HS-5 (cell line): Measurements from ENCODE around the gene LSM4.

Source experiments
- DNase-seq: peaks from one replicate; pipeline ENCODE4 v3.0.0-alpha.2; 2012; ENCODE audit warnings: low read depth

LSM4 gene

GRCh38 chr19:18278521-18279265 lies 44.2 kb downstream of the LSM4 start:
- DNase-seq = no peak

GRCh38 chr19:18274781-18275356 lies 48.0 kb downstream of the LSM4 start:
- peak; percentile 58 for DNase-seq

- DNase-seq = no peak
Measured at GRCh38 chr19:18274219-18274780, 48.6 kb downstream of the LSM4 start, which contains the start of gene IQCN. IQCN (minus strand) TSS chr19:18274452; CDS start chr19:18269478, 4,974 bp downstream.

DNA sequence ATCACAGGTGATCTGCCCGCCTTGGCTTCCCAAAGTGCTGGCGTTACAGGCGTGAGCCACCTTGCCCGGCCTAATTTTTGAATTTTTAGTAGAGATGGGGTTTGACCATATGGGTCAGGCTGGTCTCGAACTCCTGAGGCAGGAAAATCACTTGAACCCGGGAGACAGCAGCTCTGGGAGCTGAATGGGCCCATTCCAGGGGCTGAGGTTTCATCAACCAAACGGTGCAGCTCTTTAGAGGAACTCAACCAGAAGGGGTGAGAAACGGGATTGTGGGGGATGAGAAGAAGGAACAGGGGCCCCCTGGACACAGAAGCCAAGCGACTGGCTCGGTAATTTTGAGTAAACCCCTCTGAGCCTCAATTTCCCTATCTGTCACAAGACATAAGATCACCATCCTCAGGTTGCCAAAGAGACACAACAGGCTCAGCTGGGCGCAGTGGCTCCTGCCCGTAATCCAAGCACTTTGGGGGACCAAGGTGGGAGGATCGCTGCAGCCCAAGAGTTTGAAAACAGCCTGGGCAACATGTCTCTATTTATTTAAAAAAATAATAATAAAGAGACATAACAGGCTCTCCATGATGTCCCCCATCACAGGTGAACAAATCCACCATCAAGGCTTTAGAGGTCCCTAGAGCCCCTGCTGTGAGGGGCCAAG lies 49.2 kb downstream of the LSM4 start:
- DNase-seq = no peak

DNA sequence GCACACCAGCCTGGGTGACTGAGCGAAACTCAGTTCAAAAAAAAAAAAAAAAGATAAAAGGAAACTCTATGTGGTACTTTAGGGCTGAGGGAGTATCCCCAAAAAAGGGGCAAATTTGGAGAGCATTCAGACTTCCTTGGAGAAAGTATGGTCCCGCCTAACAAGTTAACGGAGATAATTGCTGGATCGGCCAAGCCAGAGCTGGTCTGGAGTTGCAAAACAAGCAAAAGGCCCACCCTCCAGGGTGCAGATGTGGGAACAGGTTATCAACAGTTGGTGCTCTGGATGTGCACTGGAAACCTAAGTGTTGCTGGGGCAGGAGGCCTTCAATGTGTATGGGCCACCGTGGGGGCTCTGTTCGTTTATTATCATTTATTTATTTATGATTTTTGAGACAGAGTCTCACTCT lies 51.4 kb downstream of the LSM4 start:
- no peak for DNase-seq

GRCh38 chr19:18270326-18270725 lies 52.5 kb downstream of the LSM4 start:
- DNase-seq = no peak

DNA sequence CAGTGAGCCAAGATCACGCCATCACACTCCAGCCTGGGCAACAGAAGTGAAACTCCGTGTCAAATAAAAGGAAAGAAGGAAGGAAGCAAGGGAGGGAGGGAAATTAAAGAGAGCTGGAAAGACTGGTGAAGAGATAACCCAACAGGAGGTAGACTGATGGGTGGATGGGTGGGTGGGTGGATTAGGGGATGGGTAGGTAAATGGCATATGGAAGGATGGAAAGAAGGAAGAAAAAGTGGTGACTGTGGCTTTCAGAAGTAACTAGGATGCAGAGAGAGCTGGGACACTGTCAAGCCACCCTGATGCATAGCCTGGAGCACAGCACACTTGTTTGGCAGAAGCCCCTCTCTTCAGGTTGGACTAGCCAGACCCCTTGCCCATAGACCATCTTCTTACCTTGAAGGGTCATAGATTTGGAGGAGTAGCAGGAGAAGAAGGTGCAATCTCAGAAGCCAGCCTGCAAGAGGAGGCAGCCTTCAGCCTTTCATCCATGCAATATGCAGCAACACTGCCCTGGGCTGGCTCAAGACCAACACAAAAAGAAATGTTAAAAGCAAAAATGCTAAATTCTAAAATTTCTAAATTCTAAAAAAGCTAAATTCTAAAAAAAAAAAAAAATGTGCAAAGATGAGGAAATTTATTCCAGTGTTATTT lies 53.7 kb downstream of the LSM4 start:
- DNase-seq = no peak

DNA sequence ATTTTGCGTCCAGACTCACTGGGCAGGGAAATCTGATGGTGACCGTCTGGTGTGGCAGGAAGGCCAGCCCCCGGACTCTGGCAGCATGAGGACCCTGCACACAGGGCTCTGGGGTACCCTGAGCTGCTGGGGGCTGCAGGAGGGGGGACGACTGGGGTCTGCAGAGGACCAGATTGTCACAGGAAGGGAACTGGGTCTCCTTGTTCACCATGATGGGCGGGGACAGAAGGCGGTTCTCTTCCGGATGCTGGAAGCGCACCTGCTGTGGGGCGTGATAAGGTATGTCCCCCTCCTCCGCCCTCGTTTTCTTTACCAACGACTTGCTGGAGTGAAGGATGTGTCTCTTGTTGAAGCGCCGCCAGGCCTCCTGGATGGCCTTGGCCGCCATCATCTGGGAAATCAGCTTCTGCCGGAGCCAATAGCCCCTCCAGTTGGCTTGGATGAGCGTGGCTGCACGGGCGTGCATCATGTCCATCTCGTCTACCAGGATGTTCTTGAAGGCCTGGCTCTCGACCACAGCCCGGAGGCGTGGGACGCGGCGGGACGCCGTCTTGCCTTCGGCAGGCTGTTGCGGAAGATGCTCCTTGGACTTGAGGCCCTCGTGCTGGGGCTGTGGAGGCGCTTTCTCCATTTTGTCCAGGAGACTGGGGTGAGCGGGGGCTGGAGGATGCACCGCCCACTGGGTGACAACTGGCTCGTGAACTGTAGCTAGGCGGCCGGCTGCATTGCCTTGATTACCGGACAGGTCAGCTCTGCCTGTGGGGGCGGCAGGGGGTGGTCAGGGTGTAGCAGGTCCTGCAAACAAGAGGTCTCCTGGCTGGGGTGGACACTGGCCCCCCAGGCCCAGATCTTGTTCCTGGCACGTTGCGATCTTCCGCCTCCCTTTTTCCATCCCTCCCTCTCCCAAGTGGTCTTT lies 55.8 kb downstream of the LSM4 start:
- DNase-seq = no peak

DNA sequence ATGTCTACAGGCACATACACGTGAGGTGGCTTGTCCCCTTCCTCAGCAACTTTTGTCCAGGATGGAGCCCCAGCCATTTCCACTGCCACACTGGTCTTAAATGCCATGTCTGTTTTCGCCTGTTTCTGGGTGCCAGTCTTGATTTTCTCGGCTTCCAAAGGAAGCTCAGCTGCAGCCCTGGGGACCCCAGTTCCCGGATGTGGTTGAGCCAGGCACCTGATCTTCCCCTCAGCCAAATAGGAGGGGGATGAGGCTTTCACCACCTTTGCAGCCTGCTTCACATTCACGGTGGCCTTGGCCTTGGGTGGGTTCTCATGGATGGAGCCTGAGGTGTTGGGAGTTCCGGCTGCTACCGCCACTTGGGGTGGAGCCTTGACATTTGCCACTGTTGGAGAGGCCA lies 57.3 kb downstream of the LSM4 start:
- no peak for DNase-seq

DNA sequence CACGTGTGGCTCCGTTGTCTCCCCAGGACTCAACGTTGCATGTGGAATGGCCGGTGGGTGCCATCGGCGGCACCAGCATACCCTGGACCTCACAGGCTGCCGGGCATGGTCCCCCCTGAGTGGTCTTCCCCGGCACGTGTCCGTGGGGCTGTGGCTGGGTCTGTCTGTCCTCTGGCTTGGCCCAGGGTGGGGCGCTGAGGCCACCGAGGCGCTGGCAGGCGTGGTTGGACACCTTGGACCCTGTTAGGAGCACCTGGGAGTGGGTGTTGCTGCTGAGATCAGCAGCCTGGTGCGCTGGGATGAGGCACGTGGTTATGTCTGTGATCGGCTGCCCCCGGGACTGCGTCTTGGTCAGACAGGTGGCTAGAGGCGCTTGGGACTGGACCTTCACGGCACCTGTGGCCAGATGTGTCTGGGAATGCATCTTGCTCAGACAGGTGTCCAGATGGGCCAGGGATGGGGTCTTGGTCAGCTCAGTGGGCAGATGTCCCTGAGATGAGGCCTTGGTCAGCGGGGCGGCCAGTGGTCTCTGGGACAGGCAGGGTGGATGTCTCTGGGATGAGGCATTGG lies 57.8 kb downstream of the LSM4 start:
- DNase-seq = no peak

DNA sequence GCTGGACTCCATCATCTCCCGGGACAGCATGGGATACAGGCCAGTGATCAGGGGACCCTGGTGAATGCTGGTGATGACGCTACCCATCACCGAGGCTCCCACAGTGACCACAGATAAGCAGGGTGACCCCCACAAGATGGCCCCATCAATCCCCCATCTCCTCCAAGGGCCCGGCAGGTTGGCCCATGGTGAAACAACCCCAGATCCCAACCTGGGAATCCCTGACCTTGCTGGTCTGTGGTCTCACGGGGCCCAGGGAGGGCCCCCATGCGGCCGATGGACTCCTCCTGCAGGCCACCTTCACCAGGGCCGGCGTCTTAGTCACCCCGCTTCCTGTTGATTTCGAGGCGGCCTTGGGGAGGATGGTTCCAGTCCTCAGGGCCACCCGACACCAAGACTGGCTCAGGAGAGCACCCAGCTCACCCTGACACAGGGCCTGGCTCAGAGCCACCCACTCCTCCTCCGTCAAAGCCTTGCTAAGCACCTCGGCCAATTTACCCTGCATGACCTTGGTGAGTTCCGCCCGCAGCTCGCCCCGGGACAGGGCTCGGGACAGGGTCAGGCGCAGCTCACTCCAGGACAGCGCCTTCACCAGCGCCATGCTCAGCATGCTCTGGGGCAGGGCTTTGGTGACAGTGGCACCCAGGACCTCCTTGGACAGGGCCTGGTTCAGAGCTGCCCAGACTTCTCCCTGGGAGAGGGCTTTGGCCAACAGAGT lies 58.6 kb downstream of the LSM4 start:
- no peak for DNase-seq

DNA sequence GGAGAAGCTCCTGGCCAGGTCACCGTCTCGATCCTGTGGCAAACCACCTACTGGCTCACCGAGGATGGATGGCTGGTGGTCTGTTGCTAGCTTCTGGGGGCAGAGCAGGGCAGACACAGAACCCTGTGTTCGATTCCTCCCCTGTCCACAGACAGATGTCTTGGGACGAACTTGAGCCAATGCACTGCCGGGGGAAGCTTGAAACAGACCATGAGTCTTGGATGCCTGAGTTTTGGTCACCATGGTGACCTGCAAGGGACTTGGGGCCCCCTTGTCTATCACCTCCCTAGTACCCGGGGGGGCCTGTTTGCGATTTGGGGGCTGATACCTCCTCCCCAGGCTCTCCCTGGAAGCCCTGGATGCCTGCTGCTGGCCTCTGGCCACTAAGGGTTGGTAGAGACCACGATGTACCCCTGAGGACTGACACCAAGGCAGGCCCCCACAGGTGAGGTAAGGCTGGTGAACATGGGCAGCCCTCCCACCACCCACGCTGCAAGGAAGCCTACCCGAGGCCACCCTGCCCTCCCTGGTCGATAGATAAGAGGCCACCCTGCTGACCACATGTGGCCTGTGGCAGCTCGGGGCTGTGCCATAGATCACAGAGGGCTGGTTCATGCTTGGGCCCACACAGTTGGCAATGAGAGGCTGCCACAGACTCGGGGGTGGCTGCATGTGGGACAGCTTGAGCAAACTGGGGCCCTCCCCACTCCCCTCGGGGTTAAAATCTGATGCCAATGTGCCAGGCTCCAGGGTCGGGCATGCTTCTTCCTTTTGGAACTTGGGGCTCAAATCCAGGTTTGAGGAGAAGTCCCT lies 59.3 kb downstream of the LSM4 start:
- DNase-seq = no peak

GRCh38 chr19:18262917-18263316 lies 60.0 kb downstream of the LSM4 start:
- no peak for DNase-seq

DNA sequence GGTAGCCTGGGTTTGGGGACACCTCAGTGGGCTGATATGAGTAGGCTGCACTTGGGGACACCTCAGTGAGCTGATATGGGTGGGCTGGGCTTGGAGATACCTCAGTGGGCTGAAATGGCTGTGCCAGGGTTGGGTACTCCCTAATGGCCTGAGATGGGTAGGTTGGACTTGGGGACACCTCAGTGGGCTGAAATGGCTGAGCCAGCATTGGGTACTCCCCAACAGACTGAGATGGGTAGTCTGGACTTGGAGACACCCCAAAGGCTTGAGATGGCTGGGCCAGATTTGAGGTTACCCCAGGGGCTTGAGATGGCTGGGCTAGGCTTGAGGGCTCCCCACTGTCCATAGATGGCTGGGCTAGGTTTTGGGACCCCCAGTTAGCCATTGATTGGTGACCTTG lies 60.7 kb downstream of the LSM4 start:
- DNase-seq = no peak

DNA sequence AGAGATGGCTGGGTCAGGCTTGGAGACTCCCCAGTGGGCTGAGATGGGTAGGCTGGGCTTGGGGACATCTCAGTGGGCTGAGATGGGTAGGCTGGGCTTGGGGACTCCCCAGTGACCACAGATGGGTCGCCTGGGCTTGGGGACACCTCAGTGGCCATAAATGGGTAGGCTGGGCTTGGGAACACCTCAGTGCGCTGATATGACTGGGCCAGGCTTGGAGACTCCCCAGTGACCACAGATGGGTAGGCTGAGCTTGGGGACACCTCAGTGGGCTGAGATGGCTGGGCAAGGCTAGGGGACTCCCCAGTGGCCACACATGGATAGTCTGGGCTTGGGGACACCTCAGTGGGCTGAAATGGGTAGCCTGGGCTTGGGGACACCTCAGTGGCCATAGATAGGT lies 61.4 kb downstream of the LSM4 start:
- DNase-seq = no peak

- DNase-seq = no peak
Measured at GRCh38 chr19:18259893-18260292, 63.0 kb downstream of the LSM4 start.

DNA sequence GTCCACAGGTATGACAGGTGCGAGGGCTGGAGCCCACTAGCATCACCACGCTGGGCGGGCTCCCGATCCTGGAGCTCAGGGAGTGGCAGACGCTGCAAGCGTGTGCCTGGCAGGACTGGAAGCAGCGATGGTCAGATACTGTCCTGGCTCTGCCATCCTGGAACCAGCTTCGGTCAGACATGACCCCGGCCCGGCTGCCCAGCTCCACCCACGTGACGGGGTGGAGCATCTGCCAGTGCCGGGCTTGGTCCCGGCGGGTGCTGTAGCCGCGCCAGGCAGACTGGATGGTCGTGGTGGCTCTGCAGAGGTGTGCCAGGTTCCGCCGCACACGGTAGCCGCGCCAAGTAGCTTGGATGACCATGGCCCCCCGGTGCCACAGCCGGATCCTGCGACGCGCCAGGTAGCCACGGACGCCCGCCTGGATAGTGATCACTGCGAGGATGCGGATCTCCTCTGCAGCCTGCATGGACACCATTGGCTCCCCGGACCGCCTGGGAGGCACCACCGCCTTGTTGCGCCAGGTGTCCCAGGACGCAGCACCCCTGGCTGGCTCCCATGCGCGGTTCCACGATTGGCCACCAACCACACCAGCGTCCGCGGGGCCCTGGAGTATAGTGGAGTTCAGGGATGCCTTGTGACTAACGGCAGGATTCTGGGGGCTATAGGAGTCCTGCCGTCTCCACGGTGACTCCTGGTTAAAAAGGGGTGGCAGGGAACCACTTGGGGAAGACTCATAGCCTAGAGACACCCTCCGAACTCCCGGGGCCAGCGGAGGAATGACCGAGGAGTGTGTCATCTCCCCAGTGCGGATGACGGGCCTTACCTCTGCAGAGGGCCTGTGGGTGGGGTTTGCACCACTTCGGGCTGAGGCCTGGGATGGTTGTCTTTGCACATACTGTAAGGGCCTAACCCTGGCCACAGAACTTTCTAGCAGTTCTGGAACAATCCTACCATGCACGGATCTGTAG lies 65.1 kb downstream of the LSM4 start:
- DNase-seq = no peak
